GM19324 (cell line): Measurements from ENCODE around the gene SPNS2.
"Not testable (repeated sequence)": the region's sequence is repeated elsewhere in the genome, so short reads cannot be mapped to it uniquely, and the experiment has no call there.

Source experiments
- ATAC-seq: cut with Tn5 transposase; IDR thresholded peaks from one replicate; pipeline ENCODE4 v1.9.1; 2021; ENCODE audit warnings: mild to moderate bottlenecking, moderate library complexity; ENCODE audit not compliant: unreplicated experiment, low FRiP score

The SPNS2 gene

GRCh38 chr17:4562015-4562969, 63.6 kb downstream of the SPNS2 start:
- ATAC-seq: no peak

- no peak for ATAC-seq
These were observed 66.8 kb downstream of the SPNS2 start for GRCh38 chr17:4565209-4566141.

DNA sequence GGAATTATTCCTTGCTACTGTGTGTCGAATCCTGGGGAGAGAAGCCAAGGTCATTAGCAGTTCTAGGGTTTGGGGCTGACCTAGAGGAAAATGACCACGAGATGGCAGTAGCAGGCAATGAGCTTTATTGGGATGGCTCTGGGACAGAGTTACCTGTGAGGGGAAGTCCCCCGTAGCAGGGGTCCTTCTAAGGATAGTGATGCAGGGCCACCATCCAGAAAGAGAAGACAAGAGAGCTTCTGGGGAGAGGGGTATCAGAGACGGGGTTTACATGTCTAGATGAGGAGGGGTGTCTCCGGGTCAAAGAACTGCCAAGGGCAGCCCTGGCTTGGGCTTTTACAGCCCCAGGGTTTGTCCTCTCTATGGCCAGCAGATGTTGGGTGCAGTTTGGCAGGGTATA, 68.1 kb downstream of the SPNS2 start:
- ATAC-seq: no peak

DNA sequence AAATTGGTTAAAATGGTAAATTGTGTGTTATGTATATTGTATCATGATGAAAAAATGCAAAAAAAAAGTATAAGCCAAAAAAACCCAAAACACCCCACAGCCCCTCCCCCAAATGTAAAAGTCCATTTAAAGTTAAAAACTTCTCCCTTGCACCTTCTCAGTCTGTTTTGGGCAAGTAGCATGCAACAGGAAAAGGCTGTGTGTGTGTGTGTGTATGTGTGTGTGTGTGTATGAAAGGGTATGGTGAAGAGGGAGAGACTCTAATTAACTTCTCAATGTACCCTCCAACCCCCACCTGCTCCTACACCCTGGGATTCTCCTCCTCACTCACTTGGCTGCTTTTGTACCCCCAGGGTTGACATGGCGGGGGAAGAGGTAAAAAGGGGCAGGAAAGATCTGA, 70.9 kb downstream of the SPNS2 start:
- no peak for ATAC-seq

DNA sequence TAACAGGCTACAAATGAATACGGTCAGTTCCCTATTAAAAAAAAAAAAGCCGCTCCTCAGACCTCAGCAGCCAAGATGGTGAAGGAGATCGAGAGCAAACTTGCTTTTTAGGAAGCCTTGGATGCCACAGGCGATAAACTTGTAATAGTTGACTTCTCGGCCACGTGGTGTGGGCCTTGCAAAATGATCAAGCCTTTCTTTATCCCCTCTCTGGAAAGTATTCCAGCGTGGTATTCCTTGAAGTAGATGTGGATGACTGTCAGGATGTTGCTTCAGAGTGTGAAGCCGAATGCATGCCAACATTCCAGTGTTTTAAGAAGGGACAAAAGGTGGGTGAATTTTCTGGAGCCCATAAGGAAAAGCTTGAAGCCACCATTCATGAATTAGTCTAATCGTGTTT, 73.5 kb downstream of the SPNS2 start:
- ATAC-seq: no peak

DNA sequence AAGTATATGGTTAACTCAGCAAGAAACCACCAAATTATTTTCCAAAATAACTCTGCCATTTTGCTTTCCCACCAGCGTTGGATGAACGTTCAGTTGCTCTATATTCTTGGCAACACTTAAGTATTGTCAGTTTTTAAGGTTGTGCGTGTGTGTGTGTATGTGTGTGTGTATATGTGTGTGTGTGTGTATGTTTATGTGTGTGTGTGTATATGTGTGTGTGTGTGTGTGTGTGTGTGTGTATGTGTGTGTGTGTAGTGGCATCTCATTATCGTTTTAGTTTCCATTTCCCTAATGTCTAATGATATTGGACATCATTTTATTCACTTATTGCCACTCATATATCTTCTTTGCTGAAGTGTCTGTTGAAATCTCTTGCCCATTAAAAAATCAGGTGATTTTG, 74.4 kb downstream of the SPNS2 start:
- ATAC-seq: no peak

GRCh38 chr17:4573669-4574068, 75.0 kb downstream of the SPNS2 start:
- no peak for ATAC-seq

GRCh38 chr17:4574448-4575045, 75.9 kb downstream of the SPNS2 start:
- no peak for ATAC-seq

- no peak for ATAC-seq
These were observed 77.5 kb downstream of the SPNS2 start for GRCh38 chr17:4576161-4576558.

- no peak for ATAC-seq
These were observed 78.1 kb downstream of the SPNS2 start for GRCh38 chr17:4576729-4577322.

DNA sequence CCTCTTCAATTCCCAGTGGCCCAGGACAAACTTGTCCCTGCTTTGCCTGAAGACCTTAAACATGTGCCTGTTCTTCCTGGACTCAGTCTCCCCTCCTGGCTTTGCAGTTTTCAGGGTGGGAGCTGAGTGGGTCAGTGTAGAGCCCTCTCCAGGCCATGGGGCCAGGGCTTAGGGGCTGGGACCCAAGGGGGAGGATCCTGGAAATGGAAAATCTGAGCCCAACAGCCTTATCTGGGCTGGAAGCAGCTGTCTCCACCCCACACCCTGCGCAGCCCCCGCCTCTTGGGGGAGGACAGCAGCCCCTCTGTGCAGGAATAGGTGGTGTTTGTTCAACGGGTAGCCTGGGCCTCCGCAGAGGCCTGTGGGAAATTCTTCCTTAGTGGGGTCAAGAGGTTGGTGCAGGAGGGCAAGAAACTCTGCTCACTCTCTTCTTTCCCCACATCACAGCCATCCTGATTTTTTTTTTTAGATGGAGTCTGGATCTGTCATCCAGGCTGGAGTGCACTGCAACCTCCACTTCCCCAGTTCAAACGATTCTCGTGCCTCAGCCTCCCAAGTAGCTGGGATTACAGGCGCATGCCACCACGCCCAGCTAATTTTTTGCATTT, 78.8 kb downstream of the SPNS2 start:
- no peak for ATAC-seq

DNA sequence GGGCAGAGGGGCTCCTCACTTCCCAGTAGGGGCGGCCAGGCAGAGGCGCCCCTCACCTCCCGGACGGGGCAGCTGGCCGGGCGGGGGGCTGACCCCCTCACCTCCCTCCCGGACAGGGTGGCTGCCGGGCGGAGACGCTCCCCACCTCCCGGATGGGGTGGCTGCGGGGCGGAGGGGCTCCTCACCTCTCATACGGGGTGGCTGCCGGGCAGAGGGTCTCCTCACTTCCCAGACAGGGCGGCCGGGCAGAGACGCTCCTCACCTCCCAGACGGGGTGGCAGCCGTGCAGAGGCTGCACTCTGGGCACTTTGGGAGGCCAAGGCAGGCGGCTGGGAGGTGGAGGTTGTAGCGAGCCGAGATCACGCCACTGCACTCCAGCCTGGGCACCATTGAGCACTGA, 79.7 kb downstream of the SPNS2 start:
- not testable (repeated sequence) for ATAC-seq

DNA sequence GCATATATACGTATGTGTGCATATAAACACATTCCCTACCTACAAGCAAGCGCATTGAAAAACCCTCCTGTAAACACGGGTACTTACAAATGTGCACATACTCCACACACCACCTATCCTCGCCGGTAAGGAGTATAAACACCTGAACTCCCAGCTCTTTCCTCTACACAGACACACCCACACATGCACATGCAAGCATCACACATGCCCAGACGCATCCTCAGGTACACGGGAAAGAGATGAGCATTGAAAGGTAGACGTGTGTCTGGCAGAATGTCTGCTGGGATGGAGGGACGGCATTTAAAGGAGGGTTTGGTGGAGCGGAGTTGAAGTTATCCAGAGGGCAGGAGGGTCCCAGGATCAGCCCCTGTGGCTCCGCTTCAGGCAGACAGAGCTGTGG, 81.0 kb downstream of the SPNS2 start:
- ATAC-seq: no peak

DNA sequence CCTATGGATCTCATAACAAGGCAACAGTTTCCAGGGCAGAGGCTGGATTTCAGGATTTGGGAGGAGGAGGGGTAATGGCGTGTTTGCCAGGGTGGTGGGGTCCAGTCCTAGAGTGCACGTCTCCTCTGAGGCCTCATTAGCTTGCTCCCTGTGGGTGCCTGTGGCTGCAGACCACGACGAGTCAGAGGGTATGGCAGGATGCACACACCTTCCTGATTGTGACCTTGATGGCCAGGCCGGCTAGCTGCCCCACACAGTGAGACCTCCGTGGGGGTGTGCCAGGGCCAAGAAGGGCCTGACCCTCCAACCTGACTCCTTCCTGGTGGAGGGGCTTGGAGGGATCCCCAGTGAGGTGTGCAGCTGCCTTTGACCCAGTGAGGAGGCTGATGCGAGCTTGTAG, 81.6 kb downstream of the SPNS2 start:
- no peak for ATAC-seq

GRCh38 chr17:4582101-4582501, 83.4 kb downstream of the SPNS2 start:
- ATAC-seq: no peak

GRCh38 chr17:4582691-4583090, 84.0 kb downstream of the SPNS2 start:
- no peak for ATAC-seq

GRCh38 chr17:4583206-4583605, 84.5 kb downstream of the SPNS2 start:
- ATAC-seq: no peak

GRCh38 chr17:4583782-4584100, 85.1 kb downstream of the SPNS2 start:
- ATAC-seq: no peak

DNA sequence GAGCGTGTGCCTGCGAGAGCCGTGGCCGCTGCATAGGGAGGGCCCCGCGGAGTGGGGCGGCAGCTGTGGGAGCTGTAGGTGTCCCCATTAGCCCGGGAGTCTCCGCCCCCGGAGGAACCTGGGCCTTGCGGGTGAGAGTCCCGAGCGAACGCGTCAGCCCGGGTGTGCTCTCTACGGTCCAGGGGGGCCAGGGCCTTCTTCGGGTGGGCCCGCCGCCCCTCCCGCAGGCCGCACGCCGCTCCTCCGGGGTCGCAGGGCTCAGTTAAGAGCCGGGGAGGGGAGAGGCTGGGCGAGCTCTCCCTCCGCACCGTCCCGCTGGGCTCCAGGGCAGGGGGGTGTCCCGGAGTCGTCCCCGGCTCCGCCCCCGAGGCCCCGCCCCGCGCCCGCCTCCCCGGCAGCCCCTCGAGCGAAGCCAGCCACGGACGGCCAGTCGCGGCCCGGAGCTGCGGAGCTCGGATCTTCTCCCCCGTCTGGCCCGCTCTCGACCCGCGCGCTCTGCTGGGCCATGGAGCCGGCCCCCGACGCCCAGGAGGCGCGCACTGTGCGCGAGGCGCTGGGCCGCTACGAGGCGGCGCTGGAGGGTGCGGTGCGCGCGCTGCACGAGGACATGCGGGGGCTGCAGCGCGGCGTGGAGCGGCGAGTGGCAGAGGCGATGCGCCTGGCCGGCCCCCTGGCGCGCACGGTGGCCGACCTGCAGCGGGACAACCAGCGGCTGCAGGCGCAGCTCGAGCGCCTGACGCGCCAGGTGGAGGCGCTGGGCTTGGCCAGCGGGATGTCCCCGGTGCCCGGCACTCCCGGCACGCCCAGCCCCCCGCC, 85.6 kb downstream of the SPNS2 start, which contains the start of gene SMTNL2:
TSS of gene SMTNL2 (plus strand) at position 429 of the 816 bp plus-strand sequence. CDS start at position 506, 77 bp downstream.
- ATAC-seq: no peak
